GM13977 (cell line): ENCODE results near the gene AKAP6.

Experiments used
- DNase-seq: peaks from one replicate; pipeline ENCODE4 v3.0.0; 2012; ENCODE audit warnings: low spot score
- in situ Hi-C: fragments of 300-500 bp; cut with MboI; formaldehyde crosslinking; loops from one replicate; pipeline ENCODE4 v1.12.0; 2022; ENCODE audit warnings: low sequenced_read_pairs, low pct_unique_long_range_greater_than_20kb, mixed read lengths, inconsistent platforms; ENCODE audit not compliant: unreplicated experiment
- TF ChIP-seq, protein P1 (sequence below): IDR thresholded peaks from 2 replicates; pipeline ENCODE4 v1.5.1; 2012; ENCODE audit warnings: mild to moderate bottlenecking, control low read depth; ENCODE audit not compliant: insufficient read depth; ENCODE audit errors: extremely low read depth, missing control alignments

Gene AKAP6

DNA sequence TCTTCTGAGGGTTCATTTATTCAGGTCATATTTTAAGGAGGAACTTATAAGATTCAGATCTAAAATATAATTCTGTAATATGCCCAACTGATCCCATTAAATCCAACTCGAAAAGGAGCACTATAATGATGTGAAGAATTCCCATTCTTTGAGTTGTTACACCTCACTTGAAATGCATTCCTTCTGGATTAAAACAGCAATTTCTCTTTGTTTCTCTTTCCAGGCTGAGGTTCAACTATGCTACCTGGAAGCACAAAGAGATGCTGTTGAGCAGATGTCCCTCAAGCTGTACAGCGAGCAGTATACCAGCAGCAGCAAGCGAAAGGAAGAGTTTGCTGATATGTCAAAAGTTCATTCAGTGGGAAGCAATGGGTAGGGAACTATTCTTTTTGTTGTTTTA lies 349.0 kb downstream of the AKAP6 start:
- TF ChIP-seq, protein P1, sequence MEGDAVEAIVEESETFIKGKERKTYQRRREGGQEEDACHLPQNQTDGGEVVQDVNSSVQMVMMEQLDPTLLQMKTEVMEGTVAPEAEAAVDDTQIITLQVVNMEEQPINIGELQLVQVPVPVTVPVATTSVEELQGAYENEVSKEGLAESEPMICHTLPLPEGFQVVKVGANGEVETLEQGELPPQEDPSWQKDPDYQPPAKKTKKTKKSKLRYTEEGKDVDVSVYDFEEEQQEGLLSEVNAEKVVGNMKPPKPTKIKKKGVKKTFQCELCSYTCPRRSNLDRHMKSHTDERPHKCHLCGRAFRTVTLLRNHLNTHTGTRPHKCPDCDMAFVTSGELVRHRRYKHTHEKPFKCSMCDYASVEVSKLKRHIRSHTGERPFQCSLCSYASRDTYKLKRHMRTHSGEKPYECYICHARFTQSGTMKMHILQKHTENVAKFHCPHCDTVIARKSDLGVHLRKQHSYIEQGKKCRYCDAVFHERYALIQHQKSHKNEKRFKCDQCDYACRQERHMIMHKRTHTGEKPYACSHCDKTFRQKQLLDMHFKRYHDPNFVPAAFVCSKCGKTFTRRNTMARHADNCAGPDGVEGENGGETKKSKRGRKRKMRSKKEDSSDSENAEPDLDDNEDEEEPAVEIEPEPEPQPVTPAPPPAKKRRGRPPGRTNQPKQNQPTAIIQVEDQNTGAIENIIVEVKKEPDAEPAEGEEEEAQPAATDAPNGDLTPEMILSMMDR, result no peak
- in situ Hi-C loops, result no loop called here
- DNase-seq, result no peak

DNA sequence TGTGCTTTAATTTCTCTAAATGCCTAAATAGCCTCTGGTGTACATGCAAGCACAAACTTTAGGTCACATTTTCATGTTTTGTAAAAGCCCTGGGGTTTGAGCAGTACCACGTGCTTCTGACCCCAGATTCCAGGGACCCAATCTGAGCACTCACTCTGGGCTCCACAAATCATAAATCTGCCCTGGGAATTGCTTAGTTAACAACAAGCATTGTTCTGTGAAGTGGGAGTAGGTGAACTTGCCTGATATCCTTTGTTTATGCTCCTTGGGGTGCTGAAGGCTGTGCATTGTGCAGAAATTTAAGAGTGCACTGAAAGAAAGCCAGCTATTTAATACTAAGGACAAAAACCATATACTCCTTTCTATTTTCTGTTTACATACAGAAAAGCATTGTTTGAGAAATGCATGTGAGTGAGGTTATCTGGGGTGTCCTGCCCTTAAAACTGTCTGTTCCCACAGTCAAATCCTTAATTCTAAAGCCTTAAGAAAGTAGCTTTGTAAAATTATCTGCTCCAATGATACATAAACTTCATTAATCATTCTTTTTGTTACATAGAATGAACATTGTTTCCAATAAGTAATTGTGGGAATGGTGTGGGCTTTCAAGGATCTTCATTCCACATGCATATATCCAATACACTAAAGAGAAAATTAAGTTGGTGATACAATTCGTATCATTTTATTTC lies 351.0 kb downstream of the AKAP6 start:
- TF ChIP-seq, protein P1, result no peak
- DNase-seq, result no peak
- in situ Hi-C loops, result no loop called here

DNA sequence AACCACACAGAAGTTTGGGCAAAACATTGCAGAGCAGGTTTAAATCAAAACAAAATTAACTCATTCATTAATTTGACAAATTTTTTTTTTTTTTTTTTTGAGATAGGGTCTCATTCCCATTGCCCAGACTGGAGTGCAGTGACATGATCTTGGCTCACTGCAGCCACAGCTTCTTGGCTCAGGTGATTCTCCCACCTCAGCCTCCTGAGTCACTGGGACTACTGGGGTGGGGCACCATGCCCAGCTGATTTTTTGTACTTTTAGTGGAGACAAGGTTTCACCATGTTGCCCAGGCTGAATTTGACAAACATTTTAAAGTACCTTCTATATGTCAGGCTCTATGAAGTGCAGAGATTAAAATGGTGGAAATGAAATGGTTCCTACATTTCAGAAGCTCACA lies 352.5 kb downstream of the AKAP6 start:
- TF ChIP-seq, protein P1, result no peak
- in situ Hi-C loops, result no loop called here
- no peak for DNase-seq

DNA sequence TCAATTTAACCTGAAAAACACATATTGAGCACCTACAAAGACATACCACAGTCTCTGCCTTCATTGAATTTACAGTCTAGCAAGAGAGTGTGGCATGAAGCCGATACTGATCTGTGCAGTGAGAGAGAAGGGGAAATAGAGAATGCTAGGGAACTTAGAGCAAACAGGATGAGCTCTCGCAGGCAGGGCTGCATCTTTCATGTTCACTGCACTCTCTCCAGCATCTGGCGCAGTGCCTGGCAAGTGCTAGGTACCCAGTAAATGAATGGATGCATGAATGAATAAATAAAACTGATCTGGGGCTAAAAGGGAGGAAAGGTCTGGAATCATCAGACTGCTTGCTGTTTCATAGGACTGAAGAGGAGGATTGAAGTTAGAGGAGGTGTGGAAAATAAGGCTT lies 353.1 kb downstream of the AKAP6 start:
- in situ Hi-C loops, result no loop called here
- DNase-seq, result no peak
- TF ChIP-seq, protein P1, result no peak

DNA sequence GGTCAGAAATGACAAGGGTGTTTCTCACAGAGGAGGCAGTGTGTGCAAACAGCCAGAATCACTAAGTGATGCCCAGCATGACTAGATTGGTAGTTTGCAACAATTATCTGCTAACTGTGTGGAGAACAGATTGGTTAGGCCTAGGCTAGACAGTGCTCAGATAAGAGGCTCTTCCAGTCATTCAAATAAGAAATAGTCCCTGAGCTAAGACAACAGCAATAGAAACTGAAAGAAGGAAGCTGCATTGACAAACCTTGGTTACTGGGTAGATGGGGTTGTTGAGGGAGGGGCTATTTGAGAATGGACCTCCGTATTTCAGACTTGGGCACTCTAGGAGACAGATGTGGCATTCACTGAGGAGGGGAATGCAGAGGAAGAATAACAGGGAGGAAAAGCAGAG lies 354.6 kb downstream of the AKAP6 start:
- in situ Hi-C loops, result no loop called here
- TF ChIP-seq, protein P1, result no peak
- peak; percentile 12 for DNase-seq

DNA sequence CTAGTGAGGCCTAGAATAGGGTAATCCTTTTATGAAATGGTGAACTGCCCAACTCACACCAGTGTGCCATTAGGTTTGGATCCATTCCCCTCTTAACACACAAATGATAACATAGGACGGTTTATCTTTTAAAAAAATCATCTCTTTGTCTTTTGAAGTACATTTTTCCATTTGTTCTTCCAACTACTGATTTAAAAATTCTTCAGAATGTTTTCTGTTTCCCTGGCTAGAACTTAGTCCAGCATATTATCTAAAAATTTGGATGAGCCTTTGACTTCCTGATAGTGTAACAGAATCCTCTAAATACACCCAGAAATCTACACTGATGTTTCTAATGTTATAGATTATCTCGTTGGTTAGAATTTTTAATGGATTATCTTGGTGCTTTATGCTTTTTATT lies 359.8 kb downstream of the AKAP6 start:
- TF ChIP-seq, protein P1, result no peak
- no peak for DNase-seq
- in situ Hi-C loops, result no loop called here
